ENCODE measurements around the gene SH3RF2. TPM values are rescaled to one million over a fixed set of nuclear protein-coding genes. Genes with fewer than 3 reads are reported as not detected.

The SH3RF2 gene
- total and polyA plus RNA-seq, 9 of the 15 experiments (the other 6 are each of a cell fraction or from before 2014, with no cell fraction given), result 0.05 TPM; not detected in 8

GRCh38 chr5:146111409-146111808 lies 175.0 kb downstream of the SH3RF2 start:
- peak; percentile 48 to 92 (median 63) for DNase-seq (ENCODE audit: extremely low read depth in 1 of 4, low spot score in 3 of 4)
- WGBS (ENCODE audit: insufficient coverage, low coverage, missing lambda C conversion rate), result 0% methylated on average over 1 of the region's 1 CpG
- no peaks in the 10 kb centered on the region for H3K9me3 ChIP-seq (replicated peaks; ENCODE audit: control insufficient read depth, insufficient read depth, low read depth, low read length)
- peak; percentile 83 for FAIRE-seq
- no peaks in the 10 kb centered on the region for H3K9me1 ChIP-seq (ENCODE audit: control insufficient read depth, insufficient read depth, low read length)
- CTCF ChIA-PET (ENCODE audit: low intra/inter-chr PET ratio), result no interaction called here
- no peaks in the 10 kb centered on the region for H3K79me2 ChIP-seq (ENCODE audit: control insufficient read depth, insufficient read depth, low read length)
- H4K20me1 ChIP-seq (replicated peaks; ENCODE audit: control insufficient read depth, insufficient read depth, low read length), result no peaks in the 10 kb centered on the region
- H3K27me3 ChIP-seq (ENCODE audit: control insufficient read depth in 2 of 2, insufficient read depth in 2 of 2, low read length in 2 of 2), result no peaks in the 10 kb centered on the region
- ATAC-seq, result peak; percentile 86
- H3K36me3 ChIP-seq (ENCODE audit: control insufficient read depth, insufficient read depth, low read length), result peaks cover 34% of the 10 kb centered on the region; the same call in 2 of the 3 replicates
- intact Hi-C loops (cut with micrococcal nuclease) (no loop called here), in situ Hi-C loops (cut with MboI) (no loop called here)
- 0 out of 4 replicates have a peak overlapping the region, but pooled peaks of 1 of the 2 experiments have one; percentile 6 for H3K9ac ChIP-seq (ENCODE audit: insufficient read depth in 1 of 2, low read depth in 2 of 2, low read length in 2 of 2)
- BruUV-seq (replicated peaks), result no TSS peak
- H3K4me3 ChIP-seq, result no peak overlapping the region
- peaks cover 7 to 12% of the 10 kb centered on the region in 2 experiments; a peak in 3 of 5 replicates for H3K4me1 ChIP-seq (replicated peaks in 1 of 2; ENCODE audit: control insufficient read depth in 2 of 2, insufficient read depth in 2 of 2, low read length in 2 of 2)
- POLR2A ChIA-PET, result interaction anchor here (1.5 to 2.5 kb wide), 2 partner anchors 9 to 11 kb away, joined by 5 to 8 read pairs; no protein-coding TSS in a partner anchor
- H3K4me2 ChIP-seq (ENCODE audit: insufficient read depth, low read length), result no peak overlapping the region
- H2AFZ ChIP-seq (ENCODE audit: low read depth, low read length), result no peak overlapping the region
- H3K27ac ChIP-seq (ENCODE audit: extremely low read depth, low read depth, low read length), result peak overlapping the region; percentile 53; the same call in 2 of the 3 replicates
- peak; percentile 84 for TF ChIP-seq CBFA2T2 (conservative IDR thresholded peaks at IDR 0.05)
- no peak for TF ChIP-seq ZFPM2 (CRISPR knock-in tag; IDR thresholded peaks at IDR 0.05)
- peak; percentile 93 for TF ChIP-seq DPF2 (IDR thresholded peaks at IDR 0.05)
- TF ChIP-seq FOXP1 (CRISPR knock-in tag; IDR thresholded peaks at IDR 0.05), result no peak
- TF ChIP-seq TEAD4 (IDR thresholded peaks at IDR 0.05; ENCODE audit: low read length), result peak; percentile 91
- no peak for TF ChIP-seq TEAD4 (CRISPR knock-in tag; IDR thresholded peaks at IDR 0.05; ENCODE audit: borderline replicate concordance)
- TF ChIP-seq FOSL1 (tag; conservative IDR thresholded peaks at IDR 0.05), result peak; percentile 37; the same call in 1 of the 2 replicates
- peak; percentile 95 for TF ChIP-seq SMAD1 (IDR thresholded peaks at IDR 0.05; ENCODE audit: low read depth, low read length, partially characterized antibody)
- TF ChIP-seq ATF1 (CRISPR knock-in tag; IDR thresholded peaks at IDR 0.05), result no peak
- 0 out of 2 replicates have a peak, but pooled peaks have one; percentile 9 for TF ChIP-seq ATF1 (tag; IDR thresholded peaks at IDR 0.05)
- TF ChIP-seq RBM34 (IDR thresholded peaks at IDR 0.05; ENCODE audit: borderline replicate concordance, insufficient read depth, low read length), result no peak
- TF ChIP-seq MYNN (IDR thresholded peaks at IDR 0.05), result 0 out of 2 replicates have a peak, but pooled peaks have one; percentile 37
- no peak for TF ChIP-seq MYNN (CRISPR knock-in tag; IDR thresholded peaks at IDR 0.05)
- TF ChIP-seq MAFK (IDR thresholded peaks at IDR 0.05; ENCODE audit: low read length), result peak; percentile 27; the same call in 1 of the 2 replicates
- no peak for TF ChIP-seq SLC30A9 (CRISPR knock-in tag; IDR thresholded peaks at IDR 0.05)
- TF ChIP-seq MXD1 (CRISPR knock-in tag; IDR thresholded peaks at IDR 0.05; ENCODE audit: borderline replicate concordance, poor library complexity, severe bottlenecking), result no peak
- TF ChIP-seq HNRNPH1 (optimal IDR thresholded peaks at IDR 0.05; ENCODE audit: low read depth, low read length), result no peak
- TF ChIP-seq RCOR1 (IDR thresholded peaks at IDR 0.05; ENCODE audit: borderline replicate concordance in 1 of 2, low read depth in 2 of 2, low read length in 2 of 2), result peak in 1 of 2 experiments; percentile 42; a peak in 1 of 4 replicates
- TF ChIP-seq ZNF764 (CRISPR knock-in tag; IDR thresholded peaks at IDR 0.05; ENCODE audit: low read depth), result no peak
- no peak for TF ChIP-seq CGGBP1 (CRISPR knock-in tag; IDR thresholded peaks at IDR 0.05)
- TF ChIP-seq HSF4 (CRISPR knock-in tag; IDR thresholded peaks at IDR 0.05; ENCODE audit: borderline replicate concordance), result no peak
- TF ChIP-seq FOXO4 (CRISPR knock-in tag; IDR thresholded peaks at IDR 0.05), result no peak
- peak; percentile 89 for TF ChIP-seq TCF3 (CRISPR knock-in tag; IDR thresholded peaks at IDR 0.05)
- TF ChIP-seq ZNF561 (CRISPR knock-in tag; conservative IDR thresholded peaks at IDR 0.05), result no peak
- peak; percentile 51; the same call in 1 of the 2 replicates for TF ChIP-seq KHSRP (IDR thresholded peaks at IDR 0.05)

All from K562 (cell line).